NT2/D1 (cell line): Measurements from ENCODE around the gene SMPDL3A.

Experiments
- DNase-seq: peaks from one replicate; pipeline ENCODE4 v3.0.0-alpha.2; 2011; ENCODE audit warnings: low read depth, low spot score
- H3K27me3 ChIP-seq: 2 replicates; pipeline ENCODE4 v1.6.0; 2011; ENCODE audit warnings: mild to moderate bottlenecking; ENCODE audit not compliant: insufficient read length, insufficient read depth
- H3K36me3 ChIP-seq: 2 replicates; pipeline ENCODE4 v1.6.1; 2011; ENCODE audit warnings: mild to moderate bottlenecking, low read length, mixed read lengths; ENCODE audit not compliant: insufficient read depth, insufficient read length
- H3K4me1 ChIP-seq: 2 replicates; pipeline ENCODE4 v1.5.1; 2011; ENCODE audit not compliant: insufficient read depth, insufficient read length
- H3K4me3 ChIP-seq: 2 replicates; pipeline ENCODE4 v1.5.1; 2011; ENCODE audit warnings: low read depth; ENCODE audit not compliant: insufficient read length
- H3K9ac ChIP-seq: 2 replicates; pipeline ENCODE4 v1.6.0; 2011; ENCODE audit warnings: low read depth; ENCODE audit not compliant: insufficient read length
- H3K9me3 ChIP-seq: 2 replicates; pipeline ENCODE4 v1.5.1; 2011; ENCODE audit warnings: mild to moderate bottlenecking, low read length; ENCODE audit not compliant: insufficient read depth
- SUZ12 ChIP-seq: IDR thresholded peaks from 2 replicates; pipeline ENCODE4 v1.6.1; 2011; ENCODE audit not compliant: insufficient read length, insufficient read depth; ENCODE audit errors: extremely low read depth
- YY1 ChIP-seq: IDR thresholded peaks from 2 replicates; pipeline ENCODE4 v1.6.1; 2011; ENCODE audit not compliant: insufficient read length, insufficient read depth
- ZNF274 ChIP-seq: IDR thresholded peaks from 2 replicates; pipeline ENCODE4 v1.6.1; 2011; ENCODE audit warnings: mild to moderate bottlenecking, low read depth, low read length

The SMPDL3A gene

DNA sequence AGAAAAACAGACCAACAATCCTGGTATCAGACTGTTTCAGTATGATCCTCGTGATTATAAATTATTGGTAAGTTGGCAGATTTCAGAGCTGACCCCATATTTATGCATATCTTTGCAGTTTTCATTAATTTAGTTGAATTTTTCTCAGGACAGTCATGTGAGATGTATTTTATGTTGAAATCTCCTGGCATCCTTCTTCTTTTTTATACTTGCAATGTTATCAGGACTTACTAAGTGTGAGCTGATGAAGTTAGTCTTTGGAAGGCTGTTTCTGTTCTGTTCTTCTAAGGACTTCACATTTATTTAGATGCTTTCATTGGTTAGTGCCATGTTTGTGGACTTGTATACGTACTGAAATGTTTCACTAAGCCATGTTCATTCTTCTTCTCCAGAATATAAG is 17.2 kb downstream of the SMPDL3A start:
- H3K4me1 ChIP-seq, result no peaks in the 10 kb centered on the region
- no peaks in the 10 kb centered on the region for H3K27me3 ChIP-seq
- H3K9me3 ChIP-seq, result no peaks in the 10 kb centered on the region
- no peak overlapping the region for H3K9ac ChIP-seq
- no peak for DNase-seq
- H3K36me3 ChIP-seq, result no peaks in the 10 kb centered on the region
- H3K4me3 ChIP-seq, result no peak overlapping the region
- no peak for TF ChIP-seq ZNF274
- no peak for TF ChIP-seq SUZ12
- no peak for TF ChIP-seq YY1

DNA sequence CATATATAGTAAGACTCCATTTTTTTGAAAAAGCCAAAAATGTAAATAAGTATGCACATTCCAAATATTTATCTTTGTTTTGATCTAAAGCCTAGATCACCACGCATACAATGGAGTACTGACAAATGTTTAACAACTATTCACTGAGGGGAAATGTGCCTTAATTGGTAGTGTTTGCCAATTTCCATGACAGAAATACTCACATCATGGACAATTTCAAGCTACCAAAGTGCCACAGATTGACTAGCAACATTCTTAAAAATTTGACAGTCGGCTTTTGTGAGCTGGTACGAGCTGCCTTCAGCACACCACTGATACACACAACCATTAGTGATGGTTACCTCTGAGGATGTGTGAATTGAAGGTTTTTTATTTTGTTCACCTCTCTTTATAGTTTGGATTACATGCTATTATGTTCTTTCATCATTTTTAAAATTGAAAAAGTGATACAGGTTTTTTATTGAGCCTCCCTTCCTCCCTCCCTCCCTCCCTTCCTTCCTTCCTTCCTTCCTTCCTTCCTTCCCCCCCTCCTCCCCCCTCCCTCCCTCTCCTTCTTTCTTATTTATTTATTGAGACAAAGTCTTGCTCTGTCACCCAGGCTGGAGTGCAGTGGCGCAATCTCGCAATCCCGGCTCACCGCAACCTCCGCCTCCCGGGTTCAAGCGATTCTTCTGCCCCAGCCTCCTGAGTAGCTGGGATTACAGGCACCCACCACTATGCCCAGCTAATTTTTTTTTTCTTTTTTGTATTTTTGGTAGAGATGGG is 19.2 kb downstream of the SMPDL3A start:
- no peak for DNase-seq
- no peaks in the 10 kb centered on the region for H3K4me1 ChIP-seq
- H3K9me3 ChIP-seq, result no peaks in the 10 kb centered on the region
- H3K27me3 ChIP-seq, result no peaks in the 10 kb centered on the region
- H3K9ac ChIP-seq, result no peak overlapping the region
- TF ChIP-seq SUZ12, result no peak
- no peak for TF ChIP-seq YY1
- no peak for TF ChIP-seq ZNF274
- no peak overlapping the region for H3K4me3 ChIP-seq
- no peaks in the 10 kb centered on the region for H3K36me3 ChIP-seq

DNA sequence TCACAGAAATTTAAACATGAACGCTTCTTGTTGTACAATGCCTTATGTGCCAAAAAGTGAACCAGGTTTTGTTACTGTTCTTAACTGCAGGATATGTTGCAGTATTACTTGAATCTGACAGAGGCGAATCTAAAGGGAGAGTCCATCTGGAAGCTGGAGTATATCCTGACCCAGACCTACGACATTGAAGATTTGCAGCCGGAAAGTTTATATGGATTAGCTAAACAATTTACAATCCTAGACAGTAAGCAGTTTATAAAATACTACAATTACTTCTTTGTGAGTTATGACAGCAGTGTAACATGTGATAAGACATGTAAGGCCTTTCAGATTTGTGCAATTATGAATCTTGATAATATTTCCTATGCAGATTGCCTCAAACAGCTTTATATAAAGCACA is 19.9 kb downstream of the SMPDL3A start:
- no peak for DNase-seq
- H3K27me3 ChIP-seq, result no peaks in the 10 kb centered on the region
- no peak overlapping the region for H3K4me3 ChIP-seq
- H3K4me1 ChIP-seq, result no peaks in the 10 kb centered on the region
- H3K9ac ChIP-seq, result no peak overlapping the region
- no peaks in the 10 kb centered on the region for H3K9me3 ChIP-seq
- TF ChIP-seq YY1, result no peak
- no peak for TF ChIP-seq SUZ12
- TF ChIP-seq ZNF274, result no peak
- no peaks in the 10 kb centered on the region for H3K36me3 ChIP-seq

DNA sequence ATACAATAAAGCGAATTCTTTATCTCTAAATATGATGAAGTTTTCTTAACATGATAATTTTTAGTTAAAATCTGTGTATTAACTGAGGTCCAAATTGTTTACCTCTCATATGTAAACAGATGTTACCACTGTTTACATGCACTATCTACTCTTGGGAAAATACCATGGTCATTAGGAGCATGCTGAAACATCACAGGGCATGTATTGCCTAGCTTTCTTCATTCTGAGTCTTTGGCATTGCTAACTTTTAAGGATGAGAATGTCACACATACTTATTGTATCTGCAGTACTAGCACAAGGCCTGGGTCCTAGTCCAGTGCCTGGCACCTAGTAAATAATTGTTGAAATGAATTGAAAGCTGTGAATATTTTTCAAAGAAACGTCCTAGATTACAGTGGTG is 20.6 kb downstream of the SMPDL3A start:
- Histone ChIP-seq H3K4me1 (no peaks in the 10 kb centered on the region), H3K9ac (no peak overlapping the region), H3K36me3 (no peaks in the 10 kb centered on the region), H3K9me3 (no peaks in the 10 kb centered on the region), H3K4me3 (no peak overlapping the region), H3K27me3 (no peaks in the 10 kb centered on the region)
- DNase-seq, result no peak
- TF ChIP-seq YY1 (no peak), SUZ12 (no peak), ZNF274 (no peak)

DNA sequence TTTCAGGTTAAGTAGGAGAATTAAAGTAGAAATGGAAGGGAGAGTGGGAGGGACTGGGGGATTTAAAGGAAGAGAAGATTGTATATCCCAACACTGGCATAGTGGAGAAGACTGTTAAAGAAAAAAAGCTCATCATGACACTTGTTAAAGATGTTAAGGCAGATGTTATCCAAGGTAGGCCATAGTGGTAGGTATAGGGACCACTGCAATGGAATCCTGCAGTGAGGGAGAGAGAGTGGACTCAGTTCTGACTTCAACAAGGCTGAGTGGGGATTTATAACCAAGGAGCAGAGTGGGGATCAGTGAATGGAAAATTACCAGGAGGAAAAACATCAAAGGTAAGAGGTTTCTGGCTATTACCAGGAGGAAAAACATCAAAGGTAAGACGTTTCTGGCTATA is 21.1 kb downstream of the SMPDL3A start:
- no peak for DNase-seq
- H3K36me3 ChIP-seq, result no peaks in the 10 kb centered on the region
- H3K4me1 ChIP-seq, result no peaks in the 10 kb centered on the region
- H3K27me3 ChIP-seq, result no peaks in the 10 kb centered on the region
- H3K4me3 ChIP-seq, result no peak overlapping the region
- H3K9me3 ChIP-seq, result no peaks in the 10 kb centered on the region
- no peak overlapping the region for H3K9ac ChIP-seq
- TF ChIP-seq ZNF274 (no peak), SUZ12 (no peak), YY1 (no peak)

DNA sequence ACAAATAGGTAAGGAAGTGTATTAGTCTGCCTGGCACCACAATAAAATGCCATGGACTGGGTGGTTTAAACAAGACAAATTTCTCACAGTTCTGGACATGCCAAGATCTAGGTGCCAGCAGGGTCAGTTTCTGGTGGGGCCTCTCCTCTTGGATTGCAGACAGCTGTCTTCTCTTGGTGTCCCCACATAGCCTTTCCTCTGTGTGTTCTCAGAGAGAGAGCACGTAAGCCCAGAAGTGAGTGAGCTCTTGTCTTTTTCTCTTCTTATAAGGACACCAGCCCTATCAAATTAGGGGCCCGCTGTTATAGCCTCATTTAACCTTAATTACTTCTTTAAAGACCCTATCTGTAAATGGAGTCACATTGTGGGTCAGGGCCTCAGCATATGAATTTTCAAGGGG is 28.3 kb downstream of the SMPDL3A start:
- Histone ChIP-seq H3K9me3 (no peaks in the 10 kb centered on the region), H3K27me3 (no peaks in the 10 kb centered on the region), H3K36me3 (no peaks in the 10 kb centered on the region), H3K4me1 (no peaks in the 10 kb centered on the region), H3K4me3 (no peak overlapping the region), H3K9ac (no peak overlapping the region)
- TF ChIP-seq SUZ12, result no peak
- no peak for TF ChIP-seq ZNF274
- TF ChIP-seq YY1, result no peak
- DNase-seq, result no peak

DNA sequence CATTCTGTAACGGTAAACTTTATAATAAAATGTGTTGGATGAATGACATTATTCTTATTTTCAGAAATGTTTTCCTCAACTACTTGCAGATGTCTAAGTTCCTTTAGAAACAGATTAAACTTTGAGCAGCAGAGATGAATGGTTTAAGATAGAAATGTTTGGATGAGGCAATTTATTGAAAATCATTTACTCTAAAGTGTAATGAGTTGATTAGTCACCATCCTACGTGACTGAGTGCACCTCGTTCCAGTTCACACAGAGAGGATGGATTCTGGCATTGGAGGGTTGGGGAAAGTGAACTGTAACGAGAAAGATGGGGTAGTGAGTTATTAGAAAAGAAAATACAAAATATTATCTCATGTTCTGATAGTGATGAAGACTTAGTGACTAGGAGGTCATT is 28.7 kb downstream of the SMPDL3A start:
- H3K9ac ChIP-seq, result no peak overlapping the region
- no peaks in the 10 kb centered on the region for H3K27me3 ChIP-seq
- no peaks in the 10 kb centered on the region for H3K4me1 ChIP-seq
- no peak for DNase-seq
- no peak overlapping the region for H3K4me3 ChIP-seq
- H3K36me3 ChIP-seq, result no peaks in the 10 kb centered on the region
- no peaks in the 10 kb centered on the region for H3K9me3 ChIP-seq
- no peak for TF ChIP-seq SUZ12
- no peak for TF ChIP-seq YY1
- TF ChIP-seq ZNF274, result no peak
